SH-SY5Y (cell line): ENCODE measurements around the gene BARD1.

Source experiments
- GATA2 ChIP-seq: IDR thresholded peaks from 2 replicates; pipeline ENCODE4 v1.6.1; 2011; ENCODE audit warnings: mild to moderate bottlenecking, low read depth, low read length
- GATA3 ChIP-seq: IDR thresholded peaks from 2 replicates; pipeline ENCODE4 v1.6.1; 2011; ENCODE audit warnings: low read depth, mild to moderate bottlenecking, low read length, moderate library complexity

GRCh38 chr2:214796911-214797310, 12.6 kb downstream of the BARD1 start:
- TF ChIP-seq GATA2 (no peak), GATA3 (no peak)
